Cerebellar nuclear complex (tissue), 1 donor: ENCODE measurements around the gene TMC1.

Source experiments
- DNase-seq, 2 experiments: peaks; one replicate each; lab custom pipeline; 2025; lab: John Stamatoyannopoulos, UW

The TMC1 gene

GRCh38 chr9:72615931-72616330, 94.5 kb downstream of the TMC1 start:
- no peak for DNase-seq

- no peak for DNase-seq
Observed at GRCh38 chr9:72618811-72619210, 97.4 kb downstream of the TMC1 start.

DNA sequence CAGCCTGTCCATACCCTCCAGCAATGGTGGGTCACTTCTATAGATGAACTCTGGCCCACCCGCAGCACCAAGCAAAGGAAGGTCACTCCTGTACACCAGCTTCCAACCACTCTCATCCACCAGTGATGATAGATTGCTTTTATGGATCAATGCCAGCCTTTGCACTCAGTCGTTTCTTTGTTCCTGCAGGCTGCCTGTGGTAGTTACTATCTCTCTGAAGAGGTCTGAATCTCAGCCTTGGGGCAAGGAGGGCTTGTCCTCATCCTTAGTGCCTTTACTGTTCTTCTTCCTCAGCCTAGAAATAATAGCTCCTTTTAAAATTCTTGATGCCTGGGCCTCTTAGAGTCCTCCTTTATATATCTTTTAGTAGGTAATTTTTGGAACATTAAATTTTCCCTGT, 100.8 kb downstream of the TMC1 start:
- DNase-seq, result no peak

- DNase-seq, result no peak
Observed at GRCh38 chr9:72623156-72623555, 101.7 kb downstream of the TMC1 start.

- no peak for DNase-seq
Observed at GRCh38 chr9:72627147-72627546, 105.7 kb downstream of the TMC1 start.

GRCh38 chr9:72627956-72628540, 106.6 kb downstream of the TMC1 start:
- DNase-seq, result no peak

DNA sequence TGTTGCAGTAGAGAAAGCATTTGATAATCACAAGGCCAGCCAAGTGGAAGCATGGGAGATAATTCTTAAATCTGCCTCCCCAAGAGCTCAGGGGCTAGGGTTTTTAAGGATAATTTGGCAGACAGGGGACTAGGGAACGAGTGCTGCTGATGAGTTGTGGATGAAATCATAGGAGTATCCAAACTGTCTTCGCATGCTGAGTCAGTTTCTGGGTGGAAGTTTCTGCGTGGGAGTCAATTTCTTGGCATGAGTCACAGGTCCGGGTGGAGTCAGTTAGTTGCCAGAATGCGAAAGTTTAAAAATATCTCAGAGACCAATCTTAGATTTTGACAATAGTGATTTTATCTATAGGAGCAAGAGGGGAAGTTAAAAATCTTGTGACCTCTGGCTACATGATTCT, 112.6 kb downstream of the TMC1 start:
- no peak for DNase-seq

DNA sequence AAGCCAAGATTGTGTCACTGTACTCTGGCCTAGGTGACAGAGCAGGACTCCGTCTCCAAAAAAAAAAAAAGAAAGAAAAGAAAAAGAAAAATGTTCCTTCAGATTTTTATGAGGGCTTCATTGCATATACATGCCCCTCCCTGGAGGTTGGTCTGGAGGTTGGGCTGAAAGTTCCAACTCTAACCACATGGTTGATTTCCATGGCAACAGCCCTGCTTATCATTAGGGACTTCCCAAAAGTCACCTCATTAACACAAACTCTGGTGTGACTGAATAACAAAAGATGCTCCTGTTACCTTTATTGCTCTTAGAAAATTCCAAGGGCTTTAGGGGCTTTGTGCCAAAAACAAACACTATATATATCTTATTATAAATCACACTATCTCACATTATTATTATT, 113.8 kb downstream of the TMC1 start:
- DNase-seq, result no peak

GRCh38 chr9:72636621-72637020, 115.2 kb downstream of the TMC1 start:
- no peak for DNase-seq

DNA sequence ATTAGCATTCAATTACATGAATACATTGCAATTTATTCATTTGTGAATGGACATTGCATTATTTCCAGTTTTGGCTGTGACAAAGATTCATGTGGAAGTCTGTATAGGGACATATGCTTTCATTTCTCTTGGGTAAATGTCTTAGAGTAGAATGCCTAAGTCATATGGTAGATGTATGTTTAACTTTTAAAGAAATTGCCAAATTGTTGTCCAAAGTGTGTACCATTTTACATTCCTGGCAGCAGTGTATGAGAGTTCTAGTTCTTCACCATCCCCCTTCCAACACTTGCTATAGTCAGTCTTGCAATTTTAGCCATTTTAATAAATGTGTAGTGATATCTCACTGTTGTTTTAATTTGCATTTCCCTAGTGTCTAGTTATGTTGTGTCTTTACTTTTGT, 122.2 kb downstream of the TMC1 start:
- DNase-seq, result no peak

DNA sequence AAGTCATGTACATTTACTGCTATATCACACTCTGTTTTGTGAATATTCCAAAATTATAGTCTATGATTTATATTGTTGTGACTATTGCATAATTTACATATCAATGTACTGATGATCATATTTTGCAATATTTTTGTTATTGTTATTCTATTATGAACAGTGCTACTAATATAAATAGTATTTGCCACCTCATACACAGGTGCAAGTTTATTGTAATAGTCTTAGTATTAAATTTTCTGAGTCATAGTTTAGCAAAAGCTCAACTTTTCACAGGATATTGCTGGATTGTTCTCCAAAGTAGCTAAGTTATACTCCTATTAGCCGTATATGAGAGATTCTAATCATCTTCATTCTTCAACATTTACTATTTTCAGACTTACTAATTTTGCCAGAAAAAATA, 124.7 kb downstream of the TMC1 start:
- no peak for DNase-seq

- DNase-seq, result no peak
Observed at GRCh38 chr9:72648324-72649126, 127.1 kb downstream of the TMC1 start.

DNA sequence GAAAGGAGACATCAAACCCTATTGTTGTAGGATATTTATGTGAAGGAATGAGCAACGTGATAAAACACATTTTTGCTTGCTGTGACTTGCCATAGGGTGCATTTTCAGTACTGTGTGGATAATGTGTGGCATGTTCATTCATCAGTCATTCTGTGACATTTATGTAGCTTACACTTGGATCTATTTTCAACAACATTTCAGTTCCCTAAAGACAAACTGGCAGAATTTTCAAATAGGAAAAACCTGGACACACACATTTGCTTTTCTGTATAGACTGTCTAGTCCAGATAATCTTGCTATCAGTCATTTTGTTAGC, 127.7 kb downstream of the TMC1 start:
- no peak for DNase-seq

DNA sequence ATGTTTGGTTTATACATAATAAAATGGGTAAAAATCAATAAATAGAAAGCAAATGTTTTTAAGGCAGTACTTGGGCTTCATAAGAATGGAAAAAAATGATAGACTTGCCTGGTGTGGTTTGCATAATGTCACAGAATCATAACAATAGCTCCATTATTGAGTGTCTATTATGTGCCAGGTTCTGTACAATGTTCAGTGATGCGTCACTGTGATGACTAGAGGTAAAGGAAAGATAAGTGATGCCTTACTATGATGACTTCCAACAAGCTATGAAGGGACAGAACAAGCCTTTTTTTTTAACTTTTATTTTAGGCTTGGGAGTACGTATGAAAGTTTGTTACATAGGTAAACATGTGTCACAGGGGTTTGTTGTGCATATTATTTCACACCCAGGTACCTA, 128.8 kb downstream of the TMC1 start:
- DNase-seq, result no peak

DNA sequence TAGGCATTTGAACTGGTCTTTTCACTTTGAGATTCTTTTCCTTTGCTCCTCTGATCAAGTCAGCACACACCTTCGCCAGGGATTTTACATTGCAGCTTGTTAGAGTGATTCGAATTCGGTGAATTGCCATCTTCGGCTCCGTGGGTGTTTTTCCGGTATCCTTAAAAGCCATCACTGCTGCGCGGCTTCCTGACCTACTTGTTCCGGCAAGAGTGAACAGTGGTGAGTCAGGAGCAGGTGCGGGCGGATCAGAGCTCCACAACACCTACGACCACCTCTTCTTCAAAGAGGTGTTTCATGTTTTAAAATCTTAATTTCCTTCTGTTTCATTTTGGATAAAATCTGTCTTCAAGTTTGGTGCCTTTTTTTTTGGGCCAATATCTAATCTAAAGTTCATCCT, 134.6 kb downstream of the TMC1 start:
- DNase-seq, result no peak

DNA sequence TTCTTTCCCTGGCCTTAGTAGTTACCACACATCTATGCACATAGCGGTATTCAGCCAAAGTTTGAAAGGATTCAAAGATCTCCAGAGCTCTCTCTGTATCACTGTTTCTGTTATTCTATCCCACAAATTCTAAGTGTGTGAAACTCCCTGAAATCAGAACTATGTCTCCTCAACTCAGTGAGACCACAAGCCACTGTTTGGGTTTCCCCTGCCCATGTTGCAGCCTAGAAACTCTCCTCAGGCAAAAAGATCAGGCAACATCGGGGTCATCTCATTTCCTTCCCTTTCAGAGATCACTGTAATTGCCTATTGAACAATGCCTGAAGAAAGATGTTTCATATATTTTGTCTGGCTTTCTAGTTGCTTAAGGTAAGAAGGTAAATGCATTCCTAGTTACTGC, 135.6 kb downstream of the TMC1 start:
- DNase-seq, result no peak

- no peak for DNase-seq
Observed at GRCh38 chr9:72658703-72659102, 137.3 kb downstream of the TMC1 start.

DNA sequence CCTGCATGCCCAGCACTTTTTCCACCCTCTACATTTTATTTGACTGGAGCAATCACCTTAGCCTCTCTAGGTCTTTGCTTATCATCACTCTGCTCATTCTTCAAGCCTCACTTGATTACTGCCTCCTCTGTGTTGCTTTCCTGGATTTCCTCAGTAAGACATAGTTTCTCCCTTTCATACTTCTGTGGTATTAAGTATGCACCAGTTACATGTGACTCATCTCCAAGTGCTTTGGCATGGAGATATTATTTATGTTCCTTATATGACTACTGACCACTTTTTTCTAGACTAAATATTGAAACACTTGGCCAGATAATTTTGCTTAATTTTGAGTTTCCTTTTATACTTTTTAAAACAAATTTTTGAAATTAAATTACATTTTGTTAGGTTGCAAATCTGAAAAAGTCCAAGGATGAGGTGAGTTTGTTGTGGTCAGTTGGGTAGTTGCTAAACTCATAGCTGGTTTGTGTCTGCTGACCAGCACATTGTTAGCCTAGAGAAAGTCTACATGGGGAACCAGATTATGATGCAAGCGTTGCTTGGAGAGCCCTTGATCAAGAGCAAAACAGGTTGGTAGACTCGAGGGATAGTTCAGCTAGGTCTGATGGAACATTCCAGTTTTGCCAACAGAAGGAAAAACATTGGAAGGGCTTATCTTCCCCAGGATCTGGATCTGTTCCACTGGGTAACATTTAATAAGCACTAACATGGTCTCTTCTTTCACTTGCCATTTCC, 140.2 kb downstream of the TMC1 start:
- DNase-seq, result no peak

DNA sequence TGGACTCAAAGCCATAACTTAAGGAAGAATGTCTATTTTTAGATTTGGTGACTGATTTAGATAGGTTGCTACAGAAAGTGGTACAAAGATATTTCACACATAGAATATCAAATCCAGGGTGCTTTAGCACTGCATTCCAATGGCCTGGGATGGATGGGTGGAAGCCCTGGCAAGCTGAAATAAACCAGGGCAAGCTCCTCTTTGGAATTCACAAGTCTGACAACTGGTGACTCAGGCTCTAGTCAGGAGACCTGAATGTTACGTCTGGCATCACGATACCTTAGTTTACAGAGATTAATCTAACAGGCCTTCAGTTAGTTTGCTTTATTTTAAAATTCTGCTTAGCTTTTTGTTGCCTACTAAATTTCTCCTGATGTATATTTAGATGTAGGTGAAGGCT, 144.0 kb downstream of the TMC1 start:
- DNase-seq, result no peak

DNA sequence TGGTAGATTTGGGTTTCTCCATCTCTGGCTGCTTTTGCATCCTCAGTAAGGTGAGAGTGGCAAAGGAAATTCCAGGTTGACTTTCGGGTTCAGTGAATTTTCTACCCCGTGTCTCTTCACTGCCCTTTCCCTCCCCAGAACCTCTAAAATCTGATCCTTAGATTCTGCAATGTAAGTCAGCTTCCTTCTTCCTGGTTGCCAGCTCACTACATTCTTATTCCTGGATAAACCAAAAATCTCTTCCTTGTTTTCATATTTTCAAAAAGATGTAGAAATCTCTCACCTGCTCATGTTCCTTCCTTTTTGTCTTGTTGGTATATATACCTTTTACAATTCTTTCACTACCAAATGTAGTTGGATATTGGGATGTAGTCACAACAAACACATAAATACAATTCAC, 145.8 kb downstream of the TMC1 start:
- DNase-seq, result no peak

DNA sequence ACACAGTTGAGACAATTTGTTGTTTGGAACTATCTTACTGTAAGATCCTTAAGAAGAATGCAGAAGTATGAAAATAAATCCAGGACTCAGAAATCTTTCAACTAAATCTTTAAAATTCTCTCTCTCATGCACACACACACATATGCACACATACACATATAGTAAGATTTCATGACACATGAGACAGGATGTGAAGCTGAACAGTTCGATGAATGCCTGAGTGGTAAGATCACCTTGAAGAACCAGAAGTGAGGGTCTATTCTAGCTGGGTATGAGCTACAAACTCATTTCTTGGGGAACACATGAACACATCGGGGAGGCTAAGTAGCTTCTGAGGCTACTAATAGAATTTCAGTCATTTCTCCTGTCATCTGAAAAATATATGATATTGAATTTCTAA, 153.6 kb downstream of the TMC1 start:
- no peak for DNase-seq

DNA sequence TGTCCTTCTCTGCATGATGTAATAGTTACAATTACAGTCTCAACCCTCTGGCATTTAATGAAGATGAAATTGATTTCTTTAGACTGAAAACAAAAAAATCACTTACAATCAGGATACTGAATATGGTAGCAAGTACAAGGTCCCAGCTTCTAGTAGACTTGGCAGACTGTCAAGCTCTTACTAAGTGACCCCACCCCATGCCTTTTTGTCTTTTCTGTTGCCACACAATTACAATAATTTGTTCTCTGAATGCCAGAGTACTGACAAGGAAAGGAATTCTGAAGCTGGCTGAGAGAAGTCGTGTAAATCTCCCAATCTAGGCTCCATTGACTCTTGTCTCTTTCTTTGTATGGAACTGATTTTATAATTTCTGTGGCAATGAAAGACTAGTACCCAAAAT, 154.2 kb downstream of the TMC1 start:
- no peak for DNase-seq

GRCh38 chr9:72680593-72681282, 159.3 kb downstream of the TMC1 start:
- no peak for DNase-seq
